Stimulated activated effector memory CD8-positive, alpha-beta T cell treated with anti-CD3 and anti-CD28 coated beads, Interleukin-12 subunit alpha, Interleukin-12 subunit beta, amount 100 ng/mL, for 72 hours (primary cell): Measurements from ENCODE around the gene HMG20B.

ENCODE experiments used
- ATAC-seq: fragments of 150-1000 bp; cut with Tn5 transposase; 2 replicates; pipeline ENCODE4 v1.10.0; 2021
- DNase-seq, 2 donors: peaks; one replicate each; pipeline ENCODE4 v3.0.0; 2021 to 2022; ENCODE audit warnings: low spot score in 2 of 2
- H3K27ac Mint-ChIP-seq: one replicate; pipeline ENCODE4 v1.8.0; 2022; ENCODE audit warnings: mild to moderate bottlenecking, mixed read lengths
- H3K36me3 Mint-ChIP-seq: one replicate; pipeline ENCODE4 v1.8.0; 2022; ENCODE audit warnings: mild to moderate bottlenecking, mixed read lengths
- H3K4me1 Mint-ChIP-seq: one replicate; pipeline ENCODE4 v1.8.0; 2022; ENCODE audit warnings: mixed read lengths
- H3K4me3 Mint-ChIP-seq: one replicate; pipeline ENCODE4 v1.8.0; 2022; ENCODE audit warnings: mild to moderate bottlenecking, mixed read lengths
- H3K9me3 Mint-ChIP-seq: one replicate; pipeline ENCODE4 v1.8.0; 2022; ENCODE audit warnings: mixed read lengths

HMG20B gene

DNA sequence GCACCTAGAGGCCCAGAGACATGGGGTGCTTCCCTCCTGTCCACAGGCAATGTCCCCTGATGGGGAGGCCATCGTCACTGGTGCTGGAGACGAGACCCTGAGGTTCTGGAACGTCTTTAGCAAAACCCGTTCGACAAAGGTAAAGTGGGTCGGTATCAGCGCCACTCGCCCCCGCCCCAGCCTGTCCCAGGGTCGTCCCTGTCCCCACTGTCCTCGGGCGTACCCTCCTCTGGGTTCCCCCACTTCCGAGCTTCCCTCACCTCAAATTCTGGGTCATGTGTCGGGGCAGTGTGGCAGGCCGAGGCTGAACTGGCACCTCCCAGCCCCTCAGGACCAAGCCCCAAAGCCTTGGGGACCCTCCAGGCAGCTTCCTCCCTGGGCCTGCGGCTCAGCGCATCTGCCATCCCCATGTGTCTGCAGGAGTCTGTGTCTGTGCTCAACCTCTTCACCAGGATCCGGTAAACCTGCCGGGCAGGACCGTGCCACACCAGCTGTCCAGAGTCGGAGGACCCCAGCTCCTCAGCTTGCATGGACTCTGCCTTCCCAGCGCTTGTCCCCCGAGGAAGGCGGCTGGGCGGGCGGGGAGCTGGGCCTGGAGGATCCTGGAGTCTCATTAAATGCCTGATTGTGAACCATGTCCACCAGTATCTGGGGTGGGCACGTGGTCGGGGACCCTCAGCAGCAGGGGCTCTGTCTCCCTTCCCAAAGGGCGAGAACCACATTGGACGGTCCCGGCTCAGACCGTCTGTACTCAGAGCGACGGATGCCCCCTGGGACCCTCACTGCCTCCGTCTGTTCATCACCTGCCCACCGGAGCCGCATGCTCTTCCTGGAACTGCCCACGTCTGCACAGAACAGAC is 38.1 kb upstream of the HMG20B start:
- DNase-seq (no peak), ATAC-seq (no peak)
- Mint-ChIP-seq H3K4me1 (peaks cover 8% of the 10 kb centered on the region), H3K27ac (no peak overlapping the region), H3K36me3 (peaks cover 66% of the 10 kb centered on the region), H3K4me3 (no peak overlapping the region), H3K9me3 (no peaks in the 10 kb centered on the region)

DNA sequence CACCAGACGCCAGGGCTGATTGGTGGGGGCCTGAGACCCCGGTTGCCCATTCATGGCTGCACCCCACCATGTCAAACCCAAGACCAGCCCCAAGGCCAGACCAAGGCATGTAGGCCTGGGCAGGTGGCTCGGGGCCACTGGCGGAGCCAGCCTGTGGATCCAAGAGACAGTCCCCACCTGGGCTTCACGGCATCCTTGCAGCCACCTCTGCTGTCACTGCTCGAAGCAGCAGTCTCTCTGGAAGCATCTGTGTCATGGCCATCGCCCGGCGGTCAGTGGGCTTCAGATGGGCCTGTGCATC is 37.6 kb upstream of the HMG20B start:
- ATAC-seq (no peak), DNase-seq (no peak)
- H3K36me3 Mint-ChIP-seq, result peaks cover 72% of the 10 kb centered on the region
- H3K27ac Mint-ChIP-seq, result no peak overlapping the region
- H3K4me1 Mint-ChIP-seq, result peaks cover 8% of the 10 kb centered on the region
- no peaks in the 10 kb centered on the region for H3K9me3 Mint-ChIP-seq
- no peak overlapping the region for H3K4me3 Mint-ChIP-seq

DNA sequence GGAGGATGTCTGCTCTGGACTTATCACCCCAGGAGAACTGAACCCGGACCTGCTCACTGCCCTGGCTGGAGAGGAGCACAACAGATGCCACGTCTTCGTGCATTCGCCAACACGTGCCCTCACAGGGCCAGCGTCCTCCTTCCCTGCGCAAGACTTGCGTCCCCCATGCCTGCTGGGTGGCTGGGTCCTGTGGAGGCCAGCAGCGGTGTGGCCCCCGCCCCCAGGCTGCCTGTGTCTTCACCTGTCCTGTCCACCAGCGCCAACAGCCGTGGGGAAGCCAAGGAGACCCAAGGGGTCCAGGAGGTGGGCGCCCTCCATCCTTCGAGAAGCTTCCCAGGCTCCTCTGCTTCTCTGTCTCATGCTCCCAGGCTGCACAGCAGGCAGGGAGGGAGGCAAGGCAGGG is 37.2 kb upstream of the HMG20B start:
- Mint-ChIP-seq H3K36me3 (peaks cover 72% of the 10 kb centered on the region), H3K27ac (no peak overlapping the region), H3K4me3 (no peak overlapping the region), H3K9me3 (no peaks in the 10 kb centered on the region), H3K4me1 (peaks cover 8% of the 10 kb centered on the region)
- ATAC-seq (no peak), DNase-seq (no peak)

DNA sequence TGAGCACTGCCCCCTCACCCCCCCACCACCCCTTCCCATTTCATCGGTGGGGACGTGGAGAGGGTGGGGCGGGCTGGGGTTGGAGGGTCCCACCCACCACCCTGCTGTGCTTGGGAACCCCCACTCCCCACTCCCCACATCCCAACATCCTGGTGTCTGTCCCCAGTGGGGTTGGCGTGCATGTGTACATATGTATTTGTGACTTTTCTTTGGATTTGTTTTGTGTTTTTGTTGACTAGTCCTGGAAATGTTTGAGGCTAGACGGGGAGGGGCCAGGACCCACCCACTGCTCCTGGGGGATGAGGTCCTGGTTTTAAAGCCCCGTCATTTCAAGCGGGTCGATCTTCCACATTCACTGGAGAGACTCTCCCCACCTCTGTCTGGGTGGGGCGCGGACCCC is 36.8 kb upstream of the HMG20B start:
- no peak overlapping the region for H3K27ac Mint-ChIP-seq
- H3K36me3 Mint-ChIP-seq, result peaks cover 72% of the 10 kb centered on the region
- no peaks in the 10 kb centered on the region for H3K9me3 Mint-ChIP-seq

DNA sequence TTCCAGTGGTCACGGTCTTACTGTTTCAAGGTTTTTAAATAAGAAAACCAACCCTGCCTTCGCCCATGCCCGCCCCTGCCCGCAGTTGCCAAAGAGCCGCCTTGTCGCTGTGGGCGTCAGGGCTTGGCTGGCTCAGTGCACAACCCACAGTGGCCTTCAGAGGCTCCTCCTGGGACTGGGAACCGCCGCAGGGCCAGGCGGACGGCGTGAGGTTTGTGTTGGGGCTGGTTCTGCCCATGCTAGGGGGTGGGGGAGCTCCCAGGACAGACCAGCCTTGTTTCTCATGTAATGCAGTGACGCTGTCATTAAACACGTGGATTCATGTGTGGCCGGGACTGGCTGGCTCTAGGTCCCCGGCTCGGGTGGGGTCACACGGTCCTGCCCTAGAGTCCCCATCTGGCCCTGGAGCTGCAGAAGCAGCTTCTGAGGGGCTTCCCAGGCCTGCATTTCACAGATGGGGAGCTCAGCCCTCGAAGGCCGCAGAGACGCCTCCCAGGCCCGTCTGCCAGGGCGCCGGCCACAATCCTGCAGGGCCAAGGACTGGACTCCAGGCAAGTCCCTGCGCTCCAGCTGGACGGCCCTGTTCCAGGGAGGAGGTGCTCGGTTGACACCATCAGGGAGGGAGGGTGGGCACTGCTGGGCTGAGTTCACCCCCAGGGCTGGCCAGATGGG is 36.2 kb upstream of the HMG20B start:
- Mint-ChIP-seq H3K9me3 (no peaks in the 10 kb centered on the region), H3K36me3 (peaks cover 72% of the 10 kb centered on the region), H3K4me1 (peaks cover 8% of the 10 kb centered on the region), H3K4me3 (no peak overlapping the region), H3K27ac (no peak overlapping the region)
- DNase-seq (no peak), ATAC-seq (no peak)

More for the DNA sequence above, 36.8 kb upstream of the HMG20B start:
- Mint-ChIP-seq H3K4me3 (no peak overlapping the region), H3K4me1 (peaks cover 8% of the 10 kb centered on the region)
- DNase-seq (no peak), ATAC-seq (no peak)

DNA sequence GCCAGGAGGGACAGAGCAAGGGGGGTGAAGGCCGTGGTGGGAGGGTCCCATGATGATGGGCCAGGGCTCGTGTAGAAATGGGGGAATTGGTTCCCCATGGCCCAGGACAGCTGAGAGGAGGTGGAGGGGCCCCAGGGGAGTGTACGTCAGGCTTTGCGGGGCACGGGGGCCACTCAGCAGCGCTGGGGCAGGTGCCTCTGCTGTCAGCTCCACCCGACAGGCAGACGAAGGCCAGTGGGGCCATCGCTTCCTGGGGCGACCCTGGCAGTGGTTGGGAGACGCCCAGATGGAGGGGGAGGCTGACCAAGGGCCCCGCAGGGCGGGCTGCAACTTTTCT is 35.7 kb upstream of the HMG20B start:
- DNase-seq, result no peak
- H3K36me3 Mint-ChIP-seq, result peaks cover 72% of the 10 kb centered on the region

DNA sequence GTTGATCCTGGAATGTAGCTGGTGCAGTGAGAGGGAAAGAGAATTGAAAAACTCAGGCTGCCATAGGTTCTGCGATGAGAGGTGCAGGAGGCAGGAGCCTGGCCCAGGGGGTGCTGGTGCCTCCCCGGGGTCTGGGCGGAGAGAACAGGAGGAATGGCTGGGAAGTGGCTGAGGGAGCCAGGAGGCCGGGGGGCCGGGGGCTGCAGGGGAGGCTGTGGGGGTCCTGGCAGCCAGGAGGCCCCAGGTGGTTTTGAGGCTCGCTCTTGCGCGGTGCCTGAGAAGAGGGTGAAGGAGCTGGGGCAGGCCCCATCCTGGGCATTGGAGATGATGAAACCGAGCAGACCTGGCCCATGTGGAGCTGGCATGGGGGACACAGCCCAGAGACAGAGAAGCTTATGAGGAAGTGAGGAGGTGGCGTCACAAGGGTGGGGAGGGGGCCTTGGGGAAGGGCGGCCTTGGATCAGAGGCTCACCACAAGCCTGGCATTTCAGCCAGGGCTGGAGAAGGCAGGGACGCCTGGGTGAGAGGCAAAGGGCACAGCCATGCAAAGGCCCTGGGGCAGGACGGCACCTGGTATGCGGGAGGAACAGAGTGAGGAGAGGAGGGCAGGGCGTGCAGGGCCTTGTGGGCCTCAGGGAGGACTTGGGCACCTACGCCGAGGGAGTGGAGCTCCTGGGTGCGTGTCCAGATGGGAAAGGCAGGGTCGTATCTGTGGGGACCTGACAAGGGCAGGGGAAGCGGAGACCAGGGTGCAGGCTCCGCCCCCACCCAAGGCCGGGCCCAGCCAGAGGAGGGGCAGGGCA is 35.1 kb upstream of the HMG20B start:
- Mint-ChIP-seq H3K4me3 (no peak overlapping the region), H3K4me1 (peaks cover 8% of the 10 kb centered on the region), H3K9me3 (no peaks in the 10 kb centered on the region), H3K27ac (peak overlapping the region; percentile 78), H3K36me3 (peaks cover 67% of the 10 kb centered on the region)
- ATAC-seq (peak; percentile 8), DNase-seq (no peak)

More for the DNA sequence above, 35.7 kb upstream of the HMG20B start:
- no peak for ATAC-seq
- Mint-ChIP-seq H3K4me3 (no peak overlapping the region), H3K27ac (peak overlapping the region; percentile 78), H3K9me3 (no peaks in the 10 kb centered on the region), H3K4me1 (peaks cover 8% of the 10 kb centered on the region)

DNA sequence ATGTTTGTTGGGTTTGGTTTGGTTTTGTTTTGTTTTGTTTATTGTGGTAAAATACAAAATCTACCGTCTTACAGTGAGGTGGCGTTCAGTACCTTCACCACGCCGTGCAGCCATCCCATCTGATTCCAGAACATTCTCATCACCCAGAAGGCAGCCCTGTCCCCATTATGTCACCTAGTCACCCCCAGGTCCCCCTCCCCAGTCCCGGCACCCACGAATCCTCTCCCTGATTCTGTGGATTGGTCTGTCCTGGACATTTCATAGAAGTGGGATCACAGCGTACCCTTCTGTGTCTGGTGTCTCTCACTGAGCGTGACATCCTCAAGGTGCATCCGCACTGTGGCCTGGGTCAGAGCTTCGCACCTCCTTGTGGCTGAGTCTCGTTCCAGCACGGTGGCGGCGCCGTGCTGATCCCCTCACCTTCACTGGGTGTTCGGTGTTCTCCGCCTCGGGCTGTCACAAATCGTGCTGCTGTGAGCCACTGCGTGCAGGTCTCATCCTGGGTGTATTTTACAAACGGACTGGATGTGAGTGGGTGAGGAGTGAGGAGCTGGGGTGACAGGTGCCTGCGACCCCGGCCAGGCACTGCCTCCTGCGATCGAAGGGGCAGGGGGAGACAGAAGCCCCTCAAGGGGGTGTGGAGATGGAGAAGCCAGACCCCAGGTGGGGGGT is 34.4 kb upstream of the HMG20B start:
- DNase-seq (no peak), ATAC-seq (no peak)
- Mint-ChIP-seq H3K27ac (peak overlapping the region; percentile 78), H3K4me1 (peaks cover 8% of the 10 kb centered on the region), H3K36me3 (peaks cover 61% of the 10 kb centered on the region), H3K4me3 (no peak overlapping the region), H3K9me3 (no peaks in the 10 kb centered on the region)

DNA sequence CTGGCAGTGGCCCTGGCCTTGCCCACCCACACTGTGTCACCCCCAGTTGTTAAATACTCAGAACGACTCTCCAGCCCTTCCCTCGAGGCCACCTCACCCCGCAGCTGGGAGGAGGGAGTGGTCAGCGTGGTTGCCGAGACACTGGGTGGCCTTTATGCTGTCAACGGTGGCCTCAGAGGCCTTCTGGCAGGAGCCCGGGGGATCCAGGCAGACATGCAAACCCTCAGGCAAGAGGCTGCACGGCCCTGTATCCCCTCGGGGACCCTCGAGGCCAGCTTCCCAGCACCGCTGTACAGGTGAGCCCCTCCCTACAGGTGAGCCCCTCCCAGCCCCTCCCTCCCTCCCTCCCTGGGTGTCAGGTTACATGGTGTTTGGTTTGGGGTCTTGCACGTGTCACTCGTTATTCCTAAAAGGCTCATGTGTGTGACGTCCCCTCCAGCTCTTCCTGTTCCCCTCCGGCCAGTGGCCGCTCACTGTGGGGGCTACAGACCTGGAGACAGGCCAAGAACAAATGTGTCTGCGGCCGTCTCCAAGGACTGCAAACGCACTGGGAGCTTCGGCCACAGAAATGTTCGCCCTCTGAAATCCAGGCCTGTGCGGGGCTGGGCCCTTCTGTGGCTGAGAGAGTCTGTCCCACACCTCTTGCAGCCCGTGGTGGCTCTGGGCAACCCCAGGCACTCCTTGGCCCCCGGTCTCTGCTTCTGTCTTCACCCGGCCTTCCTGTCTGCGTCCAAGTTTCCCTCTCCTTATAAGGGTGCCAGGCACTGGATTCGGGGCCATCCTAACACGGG is 33.6 kb upstream of the HMG20B start, which contains the start of gene TEKTIP1:
Gene TEKTIP1 (plus strand): TSS at position 210 of the 791 bp plus-strand sequence. CDS start 4 bp downstream, at position 214.
- Mint-ChIP-seq H3K4me1 (peaks cover 8% of the 10 kb centered on the region), H3K9me3 (no peaks in the 10 kb centered on the region), H3K27ac (peak within 1 kb of the TSS; percentile 78), H3K36me3 (peaks cover 53% of the 10 kb centered on the region), H3K4me3 (no peak within 1 kb of the TSS)
- ATAC-seq (no peak), DNase-seq (no peak)

DNA sequence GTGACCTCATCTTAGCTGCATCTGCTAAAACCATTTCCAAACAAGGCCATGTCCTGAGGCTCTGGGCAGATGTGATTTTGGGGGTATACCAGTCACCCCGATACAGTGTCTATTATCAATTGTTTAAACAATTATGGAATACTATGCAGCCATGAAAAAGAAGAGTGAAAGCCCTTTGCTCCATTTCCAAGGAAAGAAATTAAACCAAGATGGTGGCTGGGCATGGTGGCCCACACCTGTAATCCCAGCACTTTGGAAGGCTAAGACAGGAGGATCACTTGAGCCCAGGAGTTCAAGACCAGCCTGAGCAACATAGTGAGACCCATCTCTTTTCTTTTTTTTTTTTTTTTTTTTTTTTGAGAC is 33.0 kb upstream of the HMG20B start:
- Mint-ChIP-seq H3K4me3 (no peak overlapping the region), H3K27ac (no peak overlapping the region), H3K4me1 (peaks cover 5% of the 10 kb centered on the region), H3K9me3 (no peaks in the 10 kb centered on the region), H3K36me3 (peaks cover 49% of the 10 kb centered on the region)
- no peak for DNase-seq
- ATAC-seq, result no peak

DNA sequence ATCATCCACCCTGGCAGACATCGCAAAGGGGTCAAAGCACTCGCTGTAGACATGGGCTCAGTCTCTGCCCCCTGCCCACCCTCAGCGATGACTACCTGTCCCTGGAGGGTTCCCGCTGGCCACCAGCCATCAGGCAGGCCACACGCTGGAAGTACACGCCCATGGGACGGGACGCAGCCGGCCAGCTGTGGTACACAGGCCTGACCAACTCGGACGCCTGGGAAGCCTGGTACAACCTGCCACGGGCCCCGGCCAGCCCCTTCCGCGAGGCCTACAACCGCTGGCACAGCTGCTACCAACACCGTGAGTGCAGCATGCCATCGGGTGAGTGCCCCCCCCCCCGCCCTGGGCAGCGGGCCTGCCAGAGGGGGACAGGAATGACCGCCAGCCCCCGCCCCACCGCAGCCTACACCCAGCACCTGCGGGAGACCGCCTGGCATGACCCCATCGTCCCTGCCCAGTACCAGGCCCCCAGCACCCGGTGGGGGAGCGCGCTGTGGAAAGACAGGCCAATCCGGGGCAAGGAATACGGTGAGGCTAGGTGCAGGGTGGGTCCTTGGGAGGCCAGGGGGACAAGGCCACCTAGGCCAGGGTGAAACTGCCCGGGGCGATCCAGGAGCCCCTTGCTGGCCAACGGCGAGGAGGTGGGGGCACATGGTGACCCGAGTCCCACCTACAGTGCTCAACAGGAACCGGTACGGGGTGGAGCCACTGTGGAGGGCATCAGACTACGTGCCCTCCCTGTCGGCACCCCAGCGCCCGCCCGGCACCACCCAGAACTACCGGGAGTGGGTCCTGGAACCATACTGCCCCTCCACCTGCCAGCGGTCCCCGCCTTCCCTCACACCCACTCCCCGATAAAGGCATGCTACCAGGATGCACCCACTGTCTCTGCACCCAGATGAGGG is 29.3 kb upstream of the HMG20B start:
- Mint-ChIP-seq H3K27ac (no peak overlapping the region), H3K4me1 (peaks cover 14% of the 10 kb centered on the region), H3K9me3 (no peaks in the 10 kb centered on the region), H3K4me3 (no peak overlapping the region), H3K36me3 (peaks cover 27% of the 10 kb centered on the region)
- DNase-seq (no peak), ATAC-seq (no peak)

DNA sequence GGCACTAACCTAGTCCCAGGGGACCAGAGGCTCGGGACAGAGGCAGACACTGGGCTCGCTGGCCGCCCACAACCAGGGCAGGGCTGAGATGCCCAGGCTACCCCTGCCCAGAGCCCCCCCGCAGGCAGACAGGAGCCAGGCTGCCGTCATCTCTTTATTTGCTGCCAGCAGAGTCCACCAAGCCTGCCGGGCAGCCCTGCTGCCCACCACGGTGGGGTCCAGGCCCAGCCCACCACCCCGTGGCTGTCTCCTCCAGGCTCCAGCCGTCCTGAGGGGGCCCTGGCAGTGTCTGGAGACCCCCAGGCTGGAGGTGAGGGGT is 28.7 kb upstream of the HMG20B start:
- ATAC-seq (no peak), DNase-seq (no peak)
- H3K9me3 Mint-ChIP-seq, result no peaks in the 10 kb centered on the region
- no peak overlapping the region for H3K27ac Mint-ChIP-seq
- no peak overlapping the region for H3K4me3 Mint-ChIP-seq
- H3K36me3 Mint-ChIP-seq, result peaks cover 30% of the 10 kb centered on the region
- peaks cover 14% of the 10 kb centered on the region for H3K4me1 Mint-ChIP-seq

DNA sequence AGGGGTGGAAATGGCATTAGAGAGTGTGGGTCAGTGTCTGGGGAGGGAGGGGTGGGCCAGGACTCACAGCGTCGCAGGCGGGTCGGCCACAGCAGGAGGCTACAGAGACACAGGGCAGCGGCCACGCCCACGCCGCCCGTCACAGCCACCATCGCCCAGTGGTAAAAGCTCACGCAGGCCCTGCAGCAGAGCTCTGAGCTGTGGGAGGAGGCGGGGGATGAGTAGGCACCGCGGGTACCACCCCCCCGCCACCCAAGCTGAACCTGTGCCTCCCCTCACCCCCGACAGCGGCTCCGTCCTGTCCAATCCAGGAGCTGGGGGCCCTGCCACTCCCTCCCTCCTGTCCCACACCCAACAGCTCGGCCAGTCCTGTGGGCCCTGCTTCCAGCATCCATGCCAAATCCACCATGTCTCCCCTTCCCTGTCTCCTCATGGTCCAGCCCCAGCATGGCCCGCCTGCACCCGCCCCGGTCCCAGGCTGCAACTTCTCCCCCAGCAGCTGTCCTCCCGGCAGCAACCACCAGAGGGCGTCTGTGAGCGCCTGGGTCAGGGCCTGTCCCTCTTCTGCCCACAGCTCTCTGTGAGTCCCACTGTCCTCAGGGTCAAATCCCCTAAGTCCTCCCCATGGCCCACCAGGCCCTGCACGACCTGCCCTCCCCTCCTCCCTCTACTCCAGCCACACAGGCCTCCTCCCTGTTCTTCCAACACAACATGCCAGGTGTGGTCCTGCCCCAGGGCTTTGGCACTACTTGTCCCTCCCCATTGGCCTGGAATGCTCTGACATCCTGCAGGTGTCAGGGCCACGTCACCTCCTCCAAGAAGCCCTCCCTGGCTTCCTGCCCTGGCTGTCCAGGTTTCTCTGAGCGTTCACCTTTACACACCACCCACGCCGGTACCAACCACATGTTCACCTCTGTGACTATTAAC is 27.7 kb upstream of the HMG20B start:
- peak overlapping the region; percentile 89 for H3K27ac Mint-ChIP-seq
- H3K4me3 Mint-ChIP-seq, result no peak overlapping the region
- no peaks in the 10 kb centered on the region for H3K9me3 Mint-ChIP-seq
- DNase-seq, result peak; percentile 93 to 94
- H3K4me1 Mint-ChIP-seq, result peaks cover 14% of the 10 kb centered on the region
- H3K36me3 Mint-ChIP-seq, result peaks cover 21% of the 10 kb centered on the region
- ATAC-seq, result peak; percentile 80
